HepG2 (cell line): ENCODE results near the gene BAG5. TPM values are rescaled to one million over a fixed set of nuclear protein-coding genes. Genes with fewer than 3 reads are reported as not detected.

Source experiments
- ARID4A ChIP-seq: sonication (generic); formaldehyde crosslinking; IDR thresholded peaks from 2 replicates; pipeline ENCODE4 v1.5.0; 2020; ENCODE audit warnings: mild to moderate bottlenecking, missing genetic modification reagents, borderline replicate concordance
- FOXP4 ChIP-seq: sonication (generic); formaldehyde crosslinking; IDR thresholded peaks from 2 replicates; pipeline ENCODE4 v1.4.0; 2020; ENCODE audit warnings: missing genetic modification reagents
- HINFP ChIP-seq: sonication (generic); formaldehyde crosslinking; IDR thresholded peaks from 2 replicates; pipeline ENCODE4 v1.4.0; 2020; ENCODE audit warnings: low read depth, mild to moderate bottlenecking, missing genetic modification reagents
- HNF4A ChIP-seq: sonication (generic); formaldehyde crosslinking; IDR thresholded peaks from 2 replicates; pipeline ENCODE4 v1.4.0; 2020; ENCODE audit warnings: missing genetic modification reagents
- HOXA5 ChIP-seq: sonication (generic); formaldehyde crosslinking; IDR thresholded peaks from 2 replicates; pipeline ENCODE4 v1.4.0; 2020; ENCODE audit warnings: missing genetic modification reagents
- KMT2A ChIP-seq: sonication (generic); formaldehyde crosslinking; IDR thresholded peaks from 2 replicates; pipeline ENCODE4 v1.4.0; 2020; ENCODE audit warnings: missing genetic modification reagents
- MIER2 ChIP-seq: IDR thresholded peaks from 2 replicates; pipeline ENCODE4 v1.6.1; 2016; ENCODE audit warnings: missing biosample characterization, missing genetic modification reagents
- MIER3 ChIP-seq: IDR thresholded peaks from 2 replicates; pipeline ENCODE4 v1.6.1; 2016; ENCODE audit warnings: missing compliant biosample characterization, borderline replicate concordance
- MXD3 ChIP-seq: IDR thresholded peaks from 2 replicates; pipeline ENCODE4 v1.6.1; 2016; ENCODE audit warnings: mild to moderate bottlenecking, missing biosample characterization, missing genetic modification reagents
- POLR2A ChIP-seq, 2 experiments: IDR thresholded peaks; 2 replicates each; pipeline ENCODE4 v1.6.1; 2011; ENCODE audit warnings: low read depth in 2 of 2, low read length in 2 of 2, mild to moderate bottlenecking in 1 of 2, moderate library complexity in 1 of 2; ENCODE audit not compliant: insufficient read depth in 1 of 2
- TFDP1 ChIP-seq: IDR thresholded peaks from 2 replicates; pipeline ENCODE4 v1.6.1; 2016; ENCODE audit warnings: missing compliant biosample characterization, missing genetic modification reagents, borderline replicate concordance
- YEATS4 ChIP-seq: sonication (generic); formaldehyde crosslinking; IDR thresholded peaks from 2 replicates; pipeline ENCODE4 v1.4.0; 2020; ENCODE audit warnings: missing genetic modification reagents, borderline replicate concordance
- ZBTB42 ChIP-seq: sonication (generic); formaldehyde crosslinking; IDR thresholded peaks from 2 replicates; pipeline ENCODE4 v1.5.0; 2020; ENCODE audit warnings: mild to moderate bottlenecking, missing genetic modification reagents
- ZNF292 ChIP-seq: sonication (generic); formaldehyde crosslinking; IDR thresholded peaks from 2 replicates; pipeline ENCODE4 v1.8.1; 2022; ENCODE audit warnings: mild to moderate bottlenecking, low read depth, missing genetic modification reagents, borderline replicate concordance
- ZNF503 ChIP-seq: sonication (generic); formaldehyde crosslinking; IDR thresholded peaks from 2 replicates; pipeline ENCODE4 v1.4.0; 2020; ENCODE audit warnings: missing genetic modification reagents
- ZSCAN9 ChIP-seq: IDR thresholded peaks from 2 replicates; pipeline ENCODE4 v1.6.1; 2016; ENCODE audit warnings: borderline replicate concordance
- polyA plus RNA-seq, 8 experiments: library from polyadenylated mRNA; depleted of rRNA in 3 of 8; stranded (reverse) in 7 of 8; unstranded in 1 of 8; fragments of >200 nt; fragmentation: Illumina TruSeq in 4 of 8; extraction: Trizol in 4 of 8; gene quantifications; 2 replicates each; pipeline versions ENCODE4 v1.2.1 to v1.2.3, GENCODE V29; 2011 to 2016; ENCODE audit warnings: low read depth in 4 of 8, missing spikeins in 1 of 8, mixed read lengths in 1 of 8; ENCODE audit not compliant: insufficient read depth in 1 of 8
- total RNA-seq, 5 experiments: library from RNA; depleted of rRNA; stranded (reverse); fragments of >200 nt; fragmentation: Illumina TruSeq; extraction: Trizol; gene quantifications; 2 replicates each; pipeline ENCODE4 v1.2.3, GENCODE V29; 2016; ENCODE audit warnings: low read depth in 1 of 5

BAG5 gene
- total and polyA plus RNA-seq, 2 of the 13 experiments (the other 11 are each of a cell fraction or from before 2014, with no cell fraction given) = 3.5 to 21.0 TPM

- peak; percentile 71; the same call in 1 of the 2 replicates for TF ChIP-seq ZNF292
- peak; percentile 59; the same call in 1 of the 2 replicates for TF ChIP-seq YEATS4 (CRISPR knock-in tag)
- TF ChIP-seq MXD3 (CRISPR knock-in tag) = 0 out of 2 replicates have a peak, but pooled peaks have one; percentile 22
- peak; percentile 49; the same call in 1 of the 2 replicates for TF ChIP-seq FOXP4
- 0 out of 2 replicates have a peak, but pooled peaks have one; percentile 32 for TF ChIP-seq MIER2 (CRISPR knock-in tag)
- peak; percentile 43; the same call in 1 of the 2 replicates for TF ChIP-seq KMT2A (CRISPR knock-in tag)
- 0 out of 2 replicates have a peak, but pooled peaks have one; percentile 6 for TF ChIP-seq HNF4A (CRISPR knock-in tag)
- TF ChIP-seq ARID4A = peak; percentile 53; the same call in 1 of the 2 replicates
- peak; percentile 15; the same call in 1 of the 2 replicates for TF ChIP-seq ZSCAN9 (CRISPR knock-in tag)
- peak; percentile 58 to 76; a peak in 3 of 4 replicates for TF ChIP-seq POLR2A (IDR thresholded peaks at IDR 0.05; ENCODE audit: insufficient read depth in 1 of 2, low read depth in 2 of 2, low read length in 2 of 2)
- peak; percentile 62; the same call in 1 of the 2 replicates for TF ChIP-seq MIER3 (CRISPR knock-in tag)
- 0 out of 2 replicates have a peak, but pooled peaks have one; percentile 37 for TF ChIP-seq HOXA5
- peak; percentile 54; the same call in 1 of the 2 replicates for TF ChIP-seq ZBTB42 (CRISPR knock-in tag)
- TF ChIP-seq TFDP1 (CRISPR knock-in tag) = peak; percentile 37; the same call in 1 of the 2 replicates
- TF ChIP-seq ZNF503 (CRISPR knock-in tag) = 0 out of 2 replicates have a peak, but pooled peaks have one; percentile 22
- TF ChIP-seq HINFP = 0 out of 2 replicates have a peak, but pooled peaks have one; percentile 27
These were observed 36.8 kb downstream of the BAG5 start (continued) for GRCh38 chr14:103525430-103526246.
